Gastrocnemius medialis (tissue), 4 donors: ENCODE measurements around the gene ADGRV1. TPM values are rescaled to one million over a fixed set of nuclear protein-coding genes. Genes with fewer than 3 reads are reported as not detected.

Source experiments
- ATAC-seq, 2 donors: fragments of 150-250 bp; one replicate each; pipeline ENCODE4 v1.9.1; 2016
- DNase-seq, 2 donors: peaks; one replicate each; pipeline ENCODE4 v3.0.0-alpha.2; 2019
- H3K27ac ChIP-seq, 4 donors: fragments of 200-600 bp; sonication (generic); 1 replicate in 1 of 4; 2 replicates in 3 of 4; pipeline ENCODE4 v1.5.1; 2016 to 2018; ENCODE audit warnings: mild to moderate bottlenecking in 2 of 4, moderate library complexity in 1 of 4
- H3K27me3 ChIP-seq, 3 donors: fragments of 200-600 bp; sonication (generic) in 2 of 3; 1 replicate in 1 of 3; 2 replicates in 2 of 3; pipeline versions ENCODE4 v1.5.1 to v1.6.0; 2016 to 2019; ENCODE audit warnings: mild to moderate bottlenecking in 1 of 3, moderate library complexity in 1 of 3
- H3K36me3 ChIP-seq, 2 donors: fragments of 200-600 bp; sonication (generic) in 1 of 2; one replicate each; pipeline ENCODE4 v1.5.1; 2017 to 2018
- H3K4me1 ChIP-seq, 2 donors: fragments of 200-600 bp; sonication (generic) in 1 of 2; one replicate each; pipeline ENCODE4 v1.5.1; 2016 to 2017; ENCODE audit warnings: mild to moderate bottlenecking in 2 of 2
- H3K4me3 ChIP-seq, 4 donors: fragments of 200-600 bp; sonication (generic) in 3 of 4; 1 replicate in 1 of 4; 2 replicates in 3 of 4; pipeline ENCODE4 v1.5.1; 2016 to 2019; ENCODE audit warnings: mild to moderate bottlenecking in 2 of 4
- H3K9me3 ChIP-seq, 3 donors: fragments of 200-600 bp; sonication (generic) in 2 of 3; 1 replicate in 1 of 3; 2 replicates in 2 of 3; pipeline ENCODE4 v1.5.1; 2016 to 2019
- POLR2A ChIP-seq, 2 donors: fragments of 450-650 bp; IDR thresholded peaks; one replicate each; pipeline ENCODE4 v1.6.1; 2017; ENCODE audit warnings: antibody characterized with exemption in 2 of 2, mild to moderate bottlenecking in 2 of 2, moderate library complexity in 2 of 2
- in situ Hi-C, 4 donors: fragments of 200-750 bp; cut with MboI; loops; one replicate each; pipeline versions ENCODE4 v1.15.0 to v1.8.0; 2017; ENCODE audit warnings: low sequenced_read_pairs in 4 of 4
- intact Hi-C: fragments of 100-400 bp; cut with DNase I; formaldehyde crosslinking; loops from one replicate; pipeline ENCODE4 v1.15.1; 2023; ENCODE audit warnings: low total_unique reads
- total RNA-seq, 4 donors: library from RNA; depleted of rRNA; stranded (reverse); fragments of >200 nt; gene quantifications; one replicate each; pipeline versions ENCODE4 v1.1.0 to v1.2.3, GENCODE V29; 2016
- TF ChIP-seq, protein P1 (sequence below), 5 experiments: fragments of 450-650 bp in 3 of 5; fragments of 200-600 bp in 2 of 5; sonication (generic) in 2 of 5; IDR thresholded peaks in 4 of 5; conservative IDR thresholded peaks in 1 of 5; 1 replicate in 4 of 5; 2 replicates in 1 of 5; pipeline ENCODE4 v1.5.1; 2016 to 2019; ENCODE audit warnings: antibody characterized with exemption in 5 of 5, mild to moderate bottlenecking in 3 of 5, moderate library complexity in 3 of 5

The ADGRV1 gene
- total RNA-seq, 4 donors from 2014 or later, result 0.22 to 0.41 TPM; not detected in 2

- intact Hi-C loops, result no loop called here
These were observed 617.9 kb downstream of the ADGRV1 start for GRCh38 chr5:91176288-91177016.

GRCh38 chr5:91177085-91177484 is 618.5 kb downstream of the ADGRV1 start:
- H3K9me3 ChIP-seq, result no peaks in the 10 kb centered on the region
- in situ Hi-C loops (no loop called here), intact Hi-C loops (no loop called here)
- DNase-seq, result no peak
- no peaks in the 10 kb centered on the region for H3K36me3 ChIP-seq
- no peak overlapping the region for H3K4me3 ChIP-seq
- no peaks in the 10 kb centered on the region for H3K27me3 ChIP-seq
- H3K4me1 ChIP-seq, result no peaks in the 10 kb centered on the region
- no peak for ATAC-seq
- no peak overlapping the region for H3K27ac ChIP-seq
- TF ChIP-seq, protein P1, sequence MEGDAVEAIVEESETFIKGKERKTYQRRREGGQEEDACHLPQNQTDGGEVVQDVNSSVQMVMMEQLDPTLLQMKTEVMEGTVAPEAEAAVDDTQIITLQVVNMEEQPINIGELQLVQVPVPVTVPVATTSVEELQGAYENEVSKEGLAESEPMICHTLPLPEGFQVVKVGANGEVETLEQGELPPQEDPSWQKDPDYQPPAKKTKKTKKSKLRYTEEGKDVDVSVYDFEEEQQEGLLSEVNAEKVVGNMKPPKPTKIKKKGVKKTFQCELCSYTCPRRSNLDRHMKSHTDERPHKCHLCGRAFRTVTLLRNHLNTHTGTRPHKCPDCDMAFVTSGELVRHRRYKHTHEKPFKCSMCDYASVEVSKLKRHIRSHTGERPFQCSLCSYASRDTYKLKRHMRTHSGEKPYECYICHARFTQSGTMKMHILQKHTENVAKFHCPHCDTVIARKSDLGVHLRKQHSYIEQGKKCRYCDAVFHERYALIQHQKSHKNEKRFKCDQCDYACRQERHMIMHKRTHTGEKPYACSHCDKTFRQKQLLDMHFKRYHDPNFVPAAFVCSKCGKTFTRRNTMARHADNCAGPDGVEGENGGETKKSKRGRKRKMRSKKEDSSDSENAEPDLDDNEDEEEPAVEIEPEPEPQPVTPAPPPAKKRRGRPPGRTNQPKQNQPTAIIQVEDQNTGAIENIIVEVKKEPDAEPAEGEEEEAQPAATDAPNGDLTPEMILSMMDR (IDR thresholded peaks at IDR 0.05 in 4 of 5, conservative IDR thresholded peaks at IDR 0.05 in 1 of 5), result no peak
- TF ChIP-seq POLR2A (IDR thresholded peaks at IDR 0.05), result no peak

More at GRCh38 chr5:91176288-91177016, 617.9 kb downstream of the ADGRV1 start:
- Histone ChIP-seq H3K27ac (no peak overlapping the region), H3K9me3 (no peaks in the 10 kb centered on the region), H3K27me3 (no peaks in the 10 kb centered on the region), H3K4me3 (no peak overlapping the region), H3K36me3 (no peaks in the 10 kb centered on the region), H3K4me1 (no peaks in the 10 kb centered on the region)
- ATAC-seq (no peak), DNase-seq (no peak)
- TF ChIP-seq, protein P1 (IDR thresholded peaks at IDR 0.05 in 4 of 5, conservative IDR thresholded peaks at IDR 0.05 in 1 of 5), result no peak
- no peak for TF ChIP-seq POLR2A (IDR thresholded peaks at IDR 0.05)
- in situ Hi-C loops, result no loop called here

DNA sequence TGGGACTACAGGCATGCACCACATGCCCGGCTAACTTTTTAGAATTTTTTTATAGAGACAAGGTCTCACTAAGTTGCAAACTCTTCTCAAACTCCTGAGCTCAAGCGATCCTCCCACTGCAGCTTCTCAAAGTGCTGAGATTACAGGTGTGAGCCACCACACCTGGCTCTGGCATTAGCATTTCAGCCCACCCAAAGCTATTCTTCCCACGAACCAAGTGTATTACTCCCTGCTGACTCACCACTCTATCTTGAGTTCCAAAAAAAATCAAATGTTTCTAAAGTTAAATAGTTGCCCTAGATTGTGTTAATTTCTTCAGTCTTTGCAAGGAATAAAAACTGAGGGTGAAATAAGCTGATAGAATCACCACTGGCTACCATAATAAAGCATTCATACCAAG is 619.0 kb downstream of the ADGRV1 start:
- ATAC-seq (no peak), DNase-seq (no peak)
- Histone ChIP-seq H3K27me3 (no peaks in the 10 kb centered on the region), H3K4me3 (no peak overlapping the region), H3K36me3 (no peaks in the 10 kb centered on the region), H3K9me3 (no peaks in the 10 kb centered on the region), H3K4me1 (no peaks in the 10 kb centered on the region), H3K27ac (no peak overlapping the region)
- TF ChIP-seq POLR2A (IDR thresholded peaks at IDR 0.05), result no peak
- TF ChIP-seq, protein P1 (IDR thresholded peaks at IDR 0.05 in 4 of 5, conservative IDR thresholded peaks at IDR 0.05 in 1 of 5), result no peak
- in situ Hi-C loops (no loop called here), intact Hi-C loops (no loop called here)

- no peaks in the 10 kb centered on the region for H3K27me3 ChIP-seq
- H3K9me3 ChIP-seq, result no peaks in the 10 kb centered on the region
- TF ChIP-seq, protein P1 (IDR thresholded peaks at IDR 0.05 in 4 of 5, conservative IDR thresholded peaks at IDR 0.05 in 1 of 5), result no peak
- TF ChIP-seq POLR2A (IDR thresholded peaks at IDR 0.05), result no peak
- no peak for DNase-seq
- peaks cover 0 to 1% of the 10 kb centered on the region in 2 donors for H3K4me1 ChIP-seq
- intact Hi-C loops, result no loop called here
- in situ Hi-C loops, result no loop called here
- peak; percentile 41 to 55 for ATAC-seq
- no peaks in the 10 kb centered on the region for H3K36me3 ChIP-seq
- H3K27ac ChIP-seq, result peak overlapping the region in 3 of 4 donors; percentile 14 to 43 (median 26)
- no peak overlapping the region for H3K4me3 ChIP-seq
These were observed 619.9 kb downstream of the ADGRV1 start for GRCh38 chr5:91178461-91178860.
